ENCODE results near the gene WIPF2. TPM values are rescaled to one million over a fixed set of nuclear protein-coding genes. Genes with fewer than 3 reads are reported as not detected.

The WIPF2 gene
- total and polyA plus RNA-seq, 8 donors: 29.0 to 35.8 (median 32.1) TPM

GRCh38 chr17:40190197-40191021 is 28.7 kb upstream of the WIPF2 start:
- no peak for DNase-seq
- H3K27ac ChIP-seq: no peak overlapping the region
- peaks cover 0 to 15% of the 10 kb centered on the region in 2 donors for H3K36me3 ChIP-seq
- no peak for ATAC-seq
- peaks cover 5 to 10% of the 10 kb centered on the region in 2 donors for H3K4me1 ChIP-seq
- H3K9me3 ChIP-seq: no peaks in the 10 kb centered on the region
- H3K4me3 ChIP-seq: peak overlapping the region in 1 of 2 donors; percentile 52
- peaks cover 0 to 12% of the 10 kb centered on the region in 2 donors for H3K27me3 ChIP-seq
- peak in 1 of 2 donors; percentile 23 for TF ChIP-seq CTCF (IDR thresholded peaks at IDR 0.05)
- intact Hi-C loops (cut with DNase I): no loop called here

GRCh38 chr17:40191237-40192208 is 27.6 kb upstream of the WIPF2 start:
- peak; percentile 64 to 90 (median 78) for DNase-seq
- peak; percentile 48 to 51 for TF ChIP-seq CTCF (IDR thresholded peaks at IDR 0.05)
- Histone ChIP-seq H3K27me3 (peaks cover 0 to 12% of the 10 kb centered on the region in 2 donors), H3K4me1 (peaks cover 5 to 10% of the 10 kb centered on the region in 2 donors), H3K27ac (peak overlapping the region in 1 of 2 donors; percentile 21), H3K36me3 (peaks cover 0 to 15% of the 10 kb centered on the region in 2 donors), H3K4me3 (peak overlapping the region; percentile 39 to 52), H3K9me3 (no peaks in the 10 kb centered on the region)
- peak; percentile 93 for ATAC-seq
- intact Hi-C loops (cut with DNase I): no loop called here

- ATAC-seq (no peak), DNase-seq (no peak)
- H3K36me3 ChIP-seq: peaks cover 0 to 15% of the 10 kb centered on the region in 2 donors
- H3K4me1 ChIP-seq: peaks cover 5 to 10% of the 10 kb centered on the region in 2 donors
- intact Hi-C loops (cut with DNase I): no loop called here
- no peak for TF ChIP-seq CTCF (IDR thresholded peaks at IDR 0.05)
- peaks cover 0 to 12% of the 10 kb centered on the region in 2 donors for H3K27me3 ChIP-seq
- no peak overlapping the region for H3K27ac ChIP-seq
- no peak overlapping the region for H3K4me3 ChIP-seq
- H3K9me3 ChIP-seq: no peaks in the 10 kb centered on the region
These were observed 26.1 kb upstream of the WIPF2 start for GRCh38 chr17:40192961-40193360.

GRCh38 chr17:40194821-40195220 is 24.3 kb upstream of the WIPF2 start:
- intact Hi-C loops (cut with DNase I): no loop called here
- no peak overlapping the region for H3K27ac ChIP-seq
- no peak for ATAC-seq

More at GRCh38 chr17:40194821-40195220, 24.3 kb upstream of the WIPF2 start:
- Histone ChIP-seq H3K9me3 (no peaks in the 10 kb centered on the region), H3K36me3 (peaks cover 0 to 4% of the 10 kb centered on the region in 2 donors), H3K4me3 (no peak overlapping the region), H3K27me3 (peaks cover 0 to 12% of the 10 kb centered on the region in 2 donors), H3K4me1 (peaks cover 5 to 10% of the 10 kb centered on the region in 2 donors)
- no peak for TF ChIP-seq CTCF (IDR thresholded peaks at IDR 0.05)
- no peak for DNase-seq

Measured in left lung (tissue), 10 donors.